ENCODE measurements around the gene PROX2.

The PROX2 gene

DNA sequence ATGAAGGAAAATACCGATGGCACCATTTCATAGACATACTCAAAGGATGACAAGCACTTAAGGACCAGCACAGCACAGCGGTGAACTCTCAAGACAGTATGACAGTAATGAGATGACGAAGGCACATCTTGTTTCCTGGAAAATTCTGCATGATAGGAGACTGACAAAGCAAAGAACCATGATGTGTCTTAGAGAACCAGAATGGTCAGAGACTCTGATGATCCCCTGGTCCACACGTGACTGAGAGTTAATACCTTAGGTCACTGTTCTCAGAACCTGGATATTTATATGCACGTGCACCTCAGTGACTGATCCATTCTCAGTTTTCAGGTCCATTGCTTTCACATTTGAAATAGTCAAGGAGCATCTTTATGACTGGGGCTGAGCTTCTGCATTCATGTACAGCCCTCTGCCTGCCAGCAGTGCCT, 35.3 kb downstream of the PROX2 start:
- DNase-seq = no peak

DNA sequence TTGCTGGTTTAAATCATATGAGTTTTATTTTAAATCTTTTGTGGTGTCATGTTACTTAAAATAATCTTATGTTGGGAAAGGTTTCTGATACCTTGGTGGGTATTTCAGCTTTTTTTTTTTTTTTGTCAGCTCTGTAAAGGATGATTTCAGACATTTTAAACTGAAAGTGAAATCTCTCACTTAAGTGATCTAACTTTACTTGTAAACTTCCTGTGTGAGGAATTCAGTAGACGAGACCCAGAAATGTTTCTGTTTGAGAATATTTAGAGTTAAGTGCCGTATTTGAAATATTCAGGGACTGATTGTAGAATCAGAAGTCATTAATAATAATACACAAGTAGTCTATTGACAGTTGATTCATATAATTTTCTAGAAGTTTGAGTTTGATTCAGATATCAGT, 37.8 kb downstream of the PROX2 start:
- no peak for DNase-seq

DNA sequence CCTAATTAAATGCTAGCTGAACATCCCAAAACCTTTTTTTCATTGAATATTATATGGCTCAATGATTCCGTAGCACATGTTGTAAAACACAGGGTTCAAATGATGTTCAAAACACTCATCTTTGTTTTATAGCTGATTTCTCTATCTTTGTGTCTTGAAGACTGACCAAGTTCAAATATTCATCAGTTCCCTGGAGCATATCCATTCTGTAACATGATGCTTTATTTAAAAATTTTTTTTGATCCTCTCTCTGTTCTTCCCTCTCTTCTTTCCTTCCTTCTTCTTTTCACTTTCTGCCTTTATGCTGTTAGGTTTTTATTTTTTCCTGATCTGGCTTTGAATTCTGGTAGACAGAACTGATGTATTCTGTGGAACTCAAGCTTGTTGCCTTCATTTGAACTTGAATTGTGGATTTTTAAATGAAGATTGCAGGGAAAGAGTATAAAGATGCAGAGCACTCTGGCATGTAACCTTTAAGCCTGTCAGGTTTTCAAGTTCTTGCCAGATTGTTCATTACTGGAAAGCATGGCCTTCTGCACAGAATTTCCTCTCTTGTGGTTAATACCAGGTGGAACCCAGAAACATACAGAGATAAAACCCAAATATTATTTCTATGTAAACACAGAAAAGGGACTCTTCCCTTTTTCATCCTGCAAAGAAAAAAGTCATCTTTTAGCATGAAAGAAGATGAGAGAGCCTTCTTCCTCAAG, 39.5 kb downstream of the PROX2 start:
- no peak for DNase-seq

DNA sequence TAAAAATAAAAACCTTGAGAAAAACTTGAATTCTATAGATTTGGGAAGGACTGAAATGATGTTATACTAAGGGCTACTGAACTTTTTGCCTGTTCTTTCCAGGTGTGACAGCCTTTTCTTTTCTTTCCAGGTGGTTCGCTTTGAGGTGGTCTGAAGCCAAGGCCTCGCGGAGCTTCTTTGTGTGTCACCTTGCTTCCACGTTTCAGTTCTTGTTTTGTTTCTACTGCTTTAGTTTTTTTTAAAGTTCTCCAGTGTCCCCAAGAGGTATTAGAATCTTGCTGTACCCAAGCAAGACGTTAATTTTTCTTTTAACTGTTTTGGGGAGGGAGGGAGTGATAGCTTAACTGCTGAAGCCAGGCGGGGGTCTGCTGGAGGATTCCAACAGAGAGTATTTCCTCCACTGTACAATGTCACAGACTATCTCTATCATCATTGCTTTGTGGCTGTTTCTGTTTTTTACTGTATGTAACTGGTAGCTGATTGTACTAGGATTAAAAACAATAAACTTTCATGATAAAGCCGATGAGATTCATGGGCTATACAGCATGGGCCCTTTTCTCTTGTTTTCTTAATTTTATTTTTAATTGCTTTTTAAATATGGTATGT, 40.2 kb downstream of the PROX2 start:
- DNase-seq = no peak

DNA sequence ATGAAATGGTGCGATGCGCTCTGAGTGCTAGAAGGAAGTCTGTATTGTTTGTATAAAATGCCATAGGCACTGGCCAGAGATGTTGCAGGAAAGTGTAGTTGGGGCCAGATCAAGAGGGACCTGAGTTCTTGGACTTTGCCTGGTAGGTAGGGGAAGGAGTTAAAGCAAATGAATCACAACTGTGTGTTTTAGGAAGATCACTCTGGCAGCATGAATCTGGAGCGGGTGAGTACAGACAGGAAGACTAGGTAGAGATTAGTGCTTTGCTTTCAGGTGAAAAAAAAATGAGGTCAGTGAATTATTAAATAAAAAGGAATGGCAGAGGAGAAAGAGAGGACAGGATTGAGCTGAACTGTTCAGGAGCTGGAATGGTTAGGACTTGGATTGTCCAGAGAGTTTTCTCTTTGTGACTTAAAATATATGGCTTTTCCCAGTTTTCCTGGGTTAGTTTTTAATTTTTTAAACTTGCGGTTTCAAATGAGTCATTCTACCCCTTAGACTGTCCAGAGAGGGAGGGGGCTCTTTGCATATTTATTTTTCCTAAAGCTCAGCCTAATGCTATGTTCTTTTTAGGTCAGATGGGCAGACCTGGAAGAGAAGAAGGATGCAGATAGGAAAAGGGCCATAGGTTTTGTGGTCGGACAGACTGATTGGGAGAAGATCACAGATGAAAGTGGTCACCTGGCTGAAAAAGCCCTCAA, 41.1 kb downstream of the PROX2 start:
- no peak for DNase-seq

DNA sequence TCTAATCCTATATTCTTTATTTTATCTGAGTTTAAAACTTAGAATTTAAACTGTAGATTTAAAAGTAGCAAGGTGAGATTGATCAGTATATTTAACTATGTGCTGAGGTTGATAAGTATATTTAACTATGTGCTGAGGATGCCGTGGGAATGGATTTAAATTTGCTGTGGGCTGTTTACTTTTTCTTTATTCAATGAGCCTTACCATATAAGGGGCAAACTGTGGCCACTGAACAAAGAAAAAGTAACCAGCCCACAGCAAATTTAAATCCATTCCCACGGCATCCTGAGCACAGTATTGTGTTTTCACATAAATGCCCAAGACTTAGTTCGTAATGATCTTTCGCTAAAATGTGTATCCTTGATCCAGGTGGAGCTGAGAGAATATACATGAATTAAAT, 43.1 kb downstream of the PROX2 start:
- no peak for DNase-seq

DNA sequence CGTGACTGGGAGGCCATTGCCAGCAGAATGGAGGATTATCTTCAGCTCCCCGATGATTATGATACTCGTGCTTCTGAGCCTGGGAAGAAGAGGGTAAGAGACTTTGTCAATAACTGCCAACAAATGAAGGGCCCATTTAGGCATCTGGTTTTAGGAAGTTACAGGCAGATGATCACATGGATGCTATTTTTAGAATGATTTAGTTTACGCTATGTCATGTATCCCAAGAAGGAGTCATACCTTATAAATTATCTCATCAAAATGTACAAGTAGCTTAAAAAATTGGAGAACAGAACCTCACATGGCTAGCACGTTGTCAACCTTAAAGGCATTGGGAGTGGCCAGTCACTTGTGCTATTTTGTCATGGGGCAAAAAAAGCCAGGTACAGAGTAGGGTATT, 46.7 kb downstream of the PROX2 start:
- DNase-seq = no peak

DNA sequence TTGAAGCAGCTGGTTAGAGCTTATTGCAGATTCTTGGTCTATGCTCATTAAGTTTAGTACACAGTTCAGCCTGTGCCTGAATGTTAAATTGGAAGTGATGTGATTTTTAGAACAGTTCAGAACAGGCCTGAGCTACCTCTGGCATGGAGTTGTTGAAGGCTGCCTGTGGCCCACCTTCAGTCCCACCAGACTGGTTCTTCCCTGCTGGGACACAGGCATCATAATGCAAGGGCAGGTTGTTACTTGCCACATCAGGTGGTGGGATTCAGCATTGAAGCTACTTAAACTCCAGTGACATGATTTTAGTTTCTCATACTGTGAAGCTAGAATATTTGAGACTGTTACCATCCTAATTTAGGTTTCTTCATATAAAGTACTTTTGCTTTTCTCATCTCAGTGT, 49.4 kb downstream of the PROX2 start:
- no peak for DNase-seq

Measured in effector CD8-positive, alpha-beta T cell (primary cell).